HG03520 (cell line): ENCODE results near the gene PIEZO2.
"Not testable (repeated sequence)": the region's sequence is repeated elsewhere in the genome, so short reads cannot be mapped to it uniquely, and the experiment has no call there.

Source experiments
- ATAC-seq: cut with Tn5 transposase; IDR thresholded peaks from one replicate; pipeline ENCODE4 v1.9.1; 2021; ENCODE audit warnings: mild to moderate bottlenecking, moderate library complexity; ENCODE audit not compliant: unreplicated experiment

The PIEZO2 gene

DNA sequence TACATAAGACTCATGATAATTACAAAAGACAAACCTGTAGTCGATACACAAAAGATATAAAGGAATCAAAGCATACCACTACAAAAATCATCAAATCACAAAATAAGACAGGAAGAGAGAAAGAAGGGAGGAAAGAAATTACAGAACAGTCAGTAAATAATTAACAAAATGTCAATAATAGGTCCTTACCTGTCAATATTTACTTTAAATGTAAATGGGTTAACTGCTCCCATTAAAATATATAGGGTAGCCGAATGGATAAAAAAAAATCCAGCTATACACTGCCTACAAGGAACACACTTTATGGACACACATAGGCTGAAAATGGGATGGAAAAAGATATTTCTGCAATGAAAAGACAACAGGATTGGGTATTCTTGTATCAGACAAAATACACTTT, 163.7 kb downstream of the PIEZO2 start:
- no peak for ATAC-seq

DNA sequence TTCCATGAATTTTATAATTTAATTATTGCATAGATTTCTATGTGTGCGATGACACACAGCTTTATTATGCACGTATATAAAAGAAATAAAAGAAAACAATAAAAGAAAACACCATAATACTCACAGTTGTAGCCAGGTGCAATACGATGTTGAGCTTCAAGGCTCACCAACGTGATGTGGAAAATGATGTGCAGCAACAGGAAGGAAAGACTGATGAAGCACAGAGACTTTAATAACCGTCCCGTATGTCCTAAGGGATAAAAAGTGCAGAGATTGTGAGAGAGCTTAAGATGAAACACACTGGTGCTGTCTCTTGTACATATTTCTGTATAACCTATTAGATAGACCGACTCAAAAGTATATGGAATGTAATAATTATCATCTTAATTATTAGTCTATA, 170.0 kb downstream of the PIEZO2 start:
- no peak for ATAC-seq

DNA sequence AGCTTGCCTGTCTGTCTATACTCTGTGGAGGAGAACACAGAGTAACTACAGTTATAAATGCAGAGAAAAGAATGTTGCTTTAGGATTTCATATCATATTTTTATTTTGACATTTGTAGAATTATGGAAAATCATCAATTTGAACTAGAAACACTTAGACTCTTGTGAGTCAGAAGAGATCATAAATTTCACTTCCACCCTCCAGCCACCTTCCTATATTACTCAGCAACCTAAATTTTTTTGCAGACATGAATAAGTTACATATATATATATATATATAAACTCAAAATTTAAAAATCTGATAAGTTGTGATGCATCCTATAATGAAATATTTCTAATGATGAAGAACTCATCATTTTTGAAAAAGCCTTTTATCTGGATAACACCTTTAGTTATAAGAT, 172.3 kb downstream of the PIEZO2 start:
- ATAC-seq = no peak

DNA sequence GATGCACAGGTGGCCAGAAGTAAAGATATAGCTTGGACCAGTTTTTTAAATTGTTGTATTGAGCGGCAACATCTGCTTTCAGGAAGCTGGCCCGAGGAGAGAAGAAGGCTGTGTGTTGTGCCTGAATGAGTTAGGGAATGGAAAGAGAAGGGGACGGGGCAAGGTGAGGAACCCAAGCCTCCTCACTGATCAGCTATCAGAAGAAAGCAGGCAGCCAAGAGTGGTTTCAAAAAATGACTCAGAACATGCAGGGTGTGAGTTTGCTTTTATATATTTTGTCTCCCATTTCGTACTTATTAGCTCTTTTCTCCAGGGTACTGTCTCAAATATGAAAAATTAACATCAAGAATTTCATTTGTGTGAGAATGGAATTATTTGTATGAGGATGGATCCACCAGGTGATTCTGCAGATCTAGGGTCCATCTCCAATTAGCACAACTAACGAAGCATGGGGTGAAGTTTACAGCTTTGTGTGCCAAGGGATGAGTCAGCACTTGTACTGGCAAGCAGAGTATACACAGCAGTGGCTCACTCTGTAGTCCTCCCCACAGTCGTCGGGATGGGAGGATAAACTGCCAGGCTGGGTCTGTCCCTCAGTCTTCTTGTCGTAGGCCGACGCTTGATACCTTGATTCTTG, 175.7 kb downstream of the PIEZO2 start:
- ATAC-seq = no peak

DNA sequence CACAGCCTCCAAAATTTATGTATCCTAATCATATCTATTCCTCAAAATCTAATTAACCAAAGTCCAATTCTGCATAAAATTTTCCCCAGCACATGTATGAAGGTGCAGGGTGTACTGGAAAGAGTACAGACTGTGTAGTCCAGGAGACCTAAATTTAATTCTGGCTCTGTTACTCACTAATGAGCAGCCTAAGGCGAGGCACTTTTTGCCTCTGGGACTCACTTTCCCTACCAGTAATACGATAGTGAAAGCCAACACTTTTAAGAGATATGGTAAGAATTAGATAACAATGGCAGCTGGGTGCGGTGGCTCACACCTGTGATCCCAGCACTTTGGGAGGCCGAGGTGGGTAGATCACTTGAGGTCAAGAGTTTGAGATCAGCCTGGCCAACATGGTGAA, 177.7 kb downstream of the PIEZO2 start:
- no peak for ATAC-seq

DNA sequence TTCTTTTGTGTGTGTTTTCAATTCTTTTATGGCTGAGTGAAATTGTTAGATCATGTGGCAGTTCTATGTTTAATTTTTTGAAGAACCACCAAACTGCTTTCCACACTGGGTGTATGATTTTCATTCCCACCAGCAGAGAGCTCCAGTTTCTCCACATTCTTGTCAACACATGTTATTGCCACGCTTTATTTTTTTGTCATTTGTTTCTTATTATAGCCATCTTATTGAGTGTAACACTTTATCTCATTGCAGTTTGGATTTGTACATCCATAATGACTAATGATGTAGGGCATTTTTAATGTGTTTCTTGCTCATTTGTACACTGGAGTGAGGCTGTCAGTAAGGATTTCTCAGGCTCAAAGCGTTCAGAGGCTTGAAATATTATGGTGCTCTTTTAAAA, 184.2 kb downstream of the PIEZO2 start:
- no peak for ATAC-seq

DNA sequence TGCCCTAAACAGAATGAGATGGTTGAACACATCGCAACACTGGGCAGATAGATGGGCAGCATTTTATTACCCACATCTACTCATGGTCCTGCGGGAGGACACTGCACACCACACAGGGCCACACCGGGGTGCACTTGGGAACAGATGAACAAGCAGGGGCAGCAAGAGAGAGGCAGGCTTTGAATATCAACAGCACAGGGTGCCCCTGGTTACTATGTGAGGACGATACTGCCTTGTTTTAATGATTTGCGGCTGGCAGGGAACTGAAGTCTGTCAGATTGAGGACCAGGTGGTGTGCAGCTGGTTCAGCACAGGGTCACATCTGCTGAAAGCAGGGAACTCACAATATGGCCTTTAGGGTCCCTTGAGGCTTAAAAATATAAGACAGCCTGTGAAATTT, 195.7 kb downstream of the PIEZO2 start:
- peak; percentile 45 for ATAC-seq

DNA sequence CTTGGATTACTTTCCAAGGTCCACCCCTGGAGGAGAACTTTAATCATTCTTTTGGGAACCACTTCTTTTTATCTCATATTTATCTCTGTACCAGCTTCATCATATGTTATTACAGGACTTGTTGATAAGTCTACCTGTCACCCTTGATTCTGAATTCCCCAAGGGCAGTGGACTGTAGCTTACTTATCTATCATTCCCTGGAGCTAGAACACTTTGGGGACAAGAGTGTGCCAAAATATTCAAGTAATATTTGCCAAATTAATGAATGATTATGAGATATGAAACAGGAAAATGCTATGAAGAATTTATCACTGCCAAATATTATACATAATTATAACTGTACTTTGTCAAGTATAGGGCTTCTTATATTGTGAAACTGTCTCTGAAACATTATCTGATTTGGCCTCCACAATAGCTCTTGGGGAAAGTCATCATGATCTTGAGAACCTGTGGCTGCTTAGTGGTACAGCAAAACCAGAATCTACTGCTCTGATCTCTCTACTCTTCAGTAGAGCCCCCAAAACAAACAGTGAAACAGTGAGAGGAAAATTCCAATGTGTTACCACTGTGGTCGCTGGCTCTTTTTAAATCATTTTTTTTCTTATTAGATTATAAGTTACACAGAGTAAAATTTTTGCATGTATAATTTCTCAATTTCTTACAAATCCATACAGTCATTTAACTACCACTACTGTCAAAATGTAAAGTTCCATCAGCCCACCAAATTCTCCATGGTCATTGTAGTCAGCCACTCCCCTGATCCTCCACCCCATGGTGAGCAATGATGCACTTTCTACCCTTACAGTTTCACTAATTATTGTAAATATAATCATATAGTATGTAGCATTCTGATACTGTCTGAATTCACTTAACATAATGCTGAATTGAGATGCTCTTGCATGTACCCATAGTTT, 197.5 kb downstream of the PIEZO2 start:
- ATAC-seq = no peak

DNA sequence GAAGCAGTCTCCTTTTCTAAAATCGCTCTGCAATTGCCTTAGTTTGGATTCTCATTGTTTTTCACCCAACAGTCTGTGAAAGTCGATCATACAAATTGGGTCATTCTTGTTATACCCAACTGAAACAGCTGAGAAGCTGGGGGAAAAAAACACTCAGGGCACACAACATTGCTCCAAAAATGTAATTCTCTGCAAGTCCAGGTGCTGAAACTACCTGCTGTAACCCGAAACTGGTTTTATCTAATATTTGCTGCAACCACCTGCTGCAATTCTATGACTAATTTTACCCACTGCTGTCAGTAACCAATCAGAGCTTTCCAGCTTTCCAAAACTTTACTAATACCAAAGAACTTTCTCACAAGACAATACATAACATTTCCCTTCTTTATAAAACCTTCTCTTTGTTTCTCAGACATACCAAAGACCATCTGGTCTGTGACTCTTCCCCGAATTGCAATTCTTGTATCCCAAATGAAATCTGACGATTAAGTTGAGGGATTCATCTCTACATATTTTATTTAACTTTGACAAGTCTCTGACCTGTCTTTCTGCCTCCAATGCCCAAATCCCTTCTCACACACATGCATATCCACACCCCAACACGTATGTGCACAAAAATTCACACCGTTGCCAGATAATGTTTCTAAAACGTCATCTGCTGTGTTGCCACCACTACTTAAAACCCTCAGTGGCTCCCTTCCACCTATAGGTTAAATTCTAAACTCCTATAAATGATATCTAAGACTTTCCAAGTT, 198.3 kb downstream of the PIEZO2 start:
- ATAC-seq = no peak

DNA sequence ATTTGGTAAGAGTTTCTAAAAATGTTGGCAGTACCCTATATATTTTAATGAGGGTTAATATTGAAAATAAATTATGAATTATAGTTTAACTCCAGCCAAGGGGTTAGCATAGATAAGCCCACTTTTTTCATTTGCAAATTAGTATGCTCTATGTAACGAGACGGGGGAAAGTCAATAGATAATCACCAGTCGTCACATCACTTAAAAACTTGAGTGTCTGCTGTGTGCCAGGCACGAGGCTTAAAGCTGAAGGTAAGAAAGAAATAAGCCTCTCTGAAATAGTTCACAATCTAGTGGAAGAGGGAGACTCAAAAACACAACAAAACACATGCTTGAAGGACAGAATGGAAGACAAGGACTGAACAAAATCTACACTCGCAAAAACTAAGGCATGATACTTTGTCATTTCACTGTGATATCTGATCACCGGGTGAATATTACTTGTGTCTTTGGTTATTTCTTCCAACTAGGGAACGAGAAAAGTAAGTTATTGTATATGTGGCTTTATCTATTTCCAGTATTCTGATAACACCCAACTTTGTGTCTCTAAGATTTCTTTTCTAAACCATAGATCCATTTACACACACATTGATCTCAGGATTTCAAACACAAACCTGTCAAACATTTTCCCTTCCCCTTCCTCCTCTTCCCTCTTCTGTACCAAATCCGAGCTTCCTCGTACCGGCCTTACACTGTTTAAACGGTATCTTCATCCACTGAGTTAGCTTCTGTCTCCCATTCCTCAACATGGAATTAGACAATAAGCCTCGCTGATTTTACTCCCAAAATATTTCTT, 199.1 kb downstream of the PIEZO2 start:
- no peak for ATAC-seq

DNA sequence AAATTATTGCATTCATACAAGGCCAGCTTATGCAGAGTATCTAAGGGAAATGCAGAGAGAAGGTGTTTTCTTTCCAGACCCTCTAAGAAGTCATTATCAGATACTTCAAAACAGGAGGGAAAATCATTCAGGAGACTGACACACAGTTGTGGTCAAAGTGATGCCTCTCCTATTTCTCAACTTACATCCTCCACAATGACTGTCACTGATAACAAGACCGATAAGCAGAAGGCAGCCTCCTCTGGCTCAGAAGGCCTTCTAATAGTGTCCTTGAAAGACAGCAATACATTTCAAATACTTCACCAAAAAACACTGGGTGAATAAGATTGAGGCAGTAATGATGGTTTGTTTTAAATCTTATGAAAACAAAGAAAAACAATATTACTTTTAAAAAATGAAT, 199.7 kb downstream of the PIEZO2 start:
- ATAC-seq = no peak

DNA sequence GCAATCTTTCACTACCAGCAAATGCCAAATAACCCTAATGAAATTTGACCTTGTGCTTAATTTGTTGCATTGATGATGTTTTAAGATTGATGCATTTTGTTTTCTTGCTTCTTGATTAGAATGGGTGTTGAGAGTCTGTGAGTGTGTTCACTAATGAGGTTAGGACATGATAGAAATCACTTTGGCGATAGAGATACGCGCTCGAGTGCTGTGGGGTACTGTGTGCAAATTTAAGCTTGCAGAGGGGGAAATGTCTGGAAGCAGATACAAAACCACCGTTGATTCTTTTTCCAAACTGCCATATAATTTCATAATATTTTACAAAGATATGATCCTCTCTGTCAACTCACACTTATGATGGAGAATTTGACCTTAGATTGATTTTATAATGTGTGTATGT, 200.9 kb downstream of the PIEZO2 start:
- ATAC-seq = no peak

DNA sequence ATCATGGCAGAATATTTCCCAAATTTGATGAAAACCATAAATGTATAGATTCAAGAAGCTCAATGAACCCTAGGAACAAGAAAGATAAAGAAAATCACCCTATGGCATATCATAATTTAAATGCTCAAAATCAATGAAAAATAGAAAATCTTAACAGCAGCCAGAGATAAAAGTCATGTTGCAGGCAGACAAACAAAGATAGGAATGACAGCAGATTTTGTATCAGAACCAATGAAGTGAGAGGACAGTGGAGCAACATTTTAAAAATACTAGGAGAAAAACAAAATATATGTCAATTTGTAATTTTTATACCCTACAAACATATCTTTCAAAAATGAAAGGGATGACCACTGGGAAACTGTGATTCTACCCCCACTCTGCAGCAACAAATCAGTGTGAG, 203.3 kb downstream of the PIEZO2 start:
- ATAC-seq = no peak

DNA sequence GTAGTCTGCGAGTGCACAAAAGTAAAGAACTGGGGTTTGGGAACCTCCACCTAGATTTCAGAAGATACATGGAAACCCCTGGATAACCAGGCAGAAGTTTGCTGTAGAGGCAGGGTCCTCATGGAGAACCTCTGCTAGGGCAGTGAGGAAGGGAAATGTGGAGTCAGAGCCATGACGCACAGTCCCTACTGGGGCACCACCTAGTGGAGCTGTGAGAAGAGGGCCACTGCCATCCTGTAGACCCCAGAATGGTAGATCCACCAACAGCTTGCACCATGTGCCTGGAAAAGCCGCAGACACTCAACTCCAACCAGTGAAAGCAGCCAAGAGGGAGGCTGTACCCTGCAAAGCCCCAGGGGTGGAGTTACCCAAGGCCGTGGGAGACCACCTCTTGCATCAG, 206.4 kb downstream of the PIEZO2 start:
- ATAC-seq = no peak

DNA sequence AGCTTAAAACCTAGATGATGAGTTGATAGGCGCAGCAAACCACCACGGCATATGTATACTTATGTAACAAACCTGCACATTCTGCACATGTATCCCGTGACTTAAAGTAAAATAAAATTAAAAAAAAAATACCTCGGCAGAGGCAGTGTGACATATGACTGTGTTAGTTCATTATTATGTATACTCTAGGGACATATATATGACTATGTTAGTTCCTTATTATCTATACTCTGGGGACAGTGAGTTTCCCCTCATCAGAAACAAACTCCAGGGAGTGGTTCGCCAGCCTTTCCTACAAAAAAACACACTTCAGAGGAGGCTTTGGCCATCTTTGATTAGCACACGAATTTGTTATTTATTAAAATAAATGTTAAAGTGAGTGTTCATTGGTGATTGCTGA, 209.5 kb downstream of the PIEZO2 start:
- no peak for ATAC-seq

DNA sequence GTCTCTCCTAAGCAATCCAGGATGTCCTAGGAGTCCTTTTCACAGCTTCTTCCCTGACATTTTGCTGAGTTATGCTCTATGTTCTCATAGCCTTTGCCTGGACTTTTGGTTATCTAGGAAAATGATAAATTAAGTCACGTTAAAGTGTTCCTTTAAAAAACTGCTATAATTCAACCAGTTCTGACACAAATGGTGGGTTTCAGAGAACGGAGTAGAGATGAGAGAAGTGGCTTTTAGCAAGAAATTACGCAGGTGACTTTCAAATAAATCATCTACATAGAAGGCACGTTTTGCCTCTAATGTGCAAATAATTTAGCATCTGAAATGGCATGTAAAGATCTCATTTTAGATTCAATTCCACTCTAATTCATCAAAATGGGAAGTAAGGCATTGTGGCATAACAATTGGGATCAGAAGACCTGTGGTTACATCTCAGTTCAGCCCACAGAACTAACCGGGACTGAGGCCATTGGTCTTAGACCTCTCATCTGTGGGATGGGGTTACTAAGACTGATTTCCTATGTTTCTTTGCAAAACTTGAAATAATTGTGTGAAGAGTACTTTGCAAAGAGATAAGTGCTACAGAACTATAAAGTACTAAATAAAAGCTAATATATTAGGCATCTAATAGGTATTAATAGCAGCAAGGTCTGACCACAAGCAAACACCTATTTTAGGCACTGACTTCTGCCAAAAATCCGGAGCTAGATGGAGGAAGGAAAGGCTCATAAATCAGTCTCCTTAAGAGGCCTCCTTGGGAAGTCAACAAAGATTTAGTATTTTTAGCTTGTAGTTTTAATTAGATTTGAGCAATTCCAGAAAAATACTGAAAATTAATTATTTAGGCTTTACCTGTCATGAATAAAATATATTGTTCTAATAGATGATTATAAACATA, 211.4 kb downstream of the PIEZO2 start:
- no peak for ATAC-seq

DNA sequence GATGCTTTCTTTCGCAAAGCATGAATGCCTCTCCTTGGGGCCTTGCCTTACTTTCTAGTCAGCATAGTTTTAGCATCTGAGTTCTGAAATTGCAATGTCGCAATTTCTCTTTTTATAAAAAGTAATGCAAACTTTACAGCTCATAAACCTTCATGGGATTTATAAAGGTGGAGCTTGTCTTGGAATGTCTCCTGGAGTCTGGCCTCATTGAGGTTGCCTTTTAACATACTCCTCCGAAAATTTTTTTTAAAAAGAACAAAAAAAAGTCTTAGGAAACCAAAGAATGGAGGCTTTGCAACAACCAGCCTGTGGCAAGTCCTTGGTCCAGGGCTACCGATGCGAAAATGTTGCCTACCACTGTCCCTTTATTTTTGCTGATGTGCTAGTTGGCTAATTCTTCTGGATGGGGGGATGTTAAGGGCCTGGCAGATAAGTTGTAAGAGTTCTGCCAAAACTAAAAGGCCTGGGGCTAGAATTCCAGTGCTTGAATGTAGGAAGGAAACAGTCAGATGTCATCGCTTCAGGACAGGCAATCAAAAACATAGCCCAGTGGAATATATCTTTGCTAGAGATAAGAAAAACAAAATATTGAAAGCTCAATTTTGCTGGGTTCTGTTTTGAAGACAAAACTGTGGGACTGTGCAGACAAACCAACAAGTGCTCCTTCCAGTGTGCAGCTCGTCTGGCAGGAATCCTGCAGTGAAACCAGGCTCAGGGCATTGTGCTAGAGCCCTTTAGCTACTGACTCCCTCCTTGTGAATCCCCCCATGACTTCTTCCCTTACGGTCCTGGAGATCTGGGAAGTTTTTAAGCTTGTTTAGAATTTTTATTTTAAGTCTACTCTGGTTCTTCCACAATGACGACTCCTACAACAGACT, 213.0 kb downstream of the PIEZO2 start:
- ATAC-seq = no peak

DNA sequence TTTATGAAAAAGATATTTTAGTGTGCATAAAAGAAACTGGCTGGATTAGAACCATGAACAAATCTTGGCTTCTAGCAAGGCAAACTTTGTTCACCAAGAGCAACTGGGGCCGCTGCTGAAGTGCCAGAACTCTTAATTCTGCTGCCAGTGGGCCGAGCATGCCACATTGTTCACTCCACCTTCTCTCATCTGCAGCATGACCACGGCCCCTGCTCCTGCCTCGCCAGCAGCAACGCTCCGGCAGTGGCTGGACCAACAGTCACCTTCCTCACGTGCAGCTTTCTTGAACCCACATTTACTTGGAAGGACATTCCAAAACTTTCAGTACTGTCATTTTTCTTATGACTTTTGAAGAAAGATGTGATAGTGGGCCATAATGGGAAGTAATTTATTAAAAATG, 213.8 kb downstream of the PIEZO2 start:
- ATAC-seq = no peak

DNA sequence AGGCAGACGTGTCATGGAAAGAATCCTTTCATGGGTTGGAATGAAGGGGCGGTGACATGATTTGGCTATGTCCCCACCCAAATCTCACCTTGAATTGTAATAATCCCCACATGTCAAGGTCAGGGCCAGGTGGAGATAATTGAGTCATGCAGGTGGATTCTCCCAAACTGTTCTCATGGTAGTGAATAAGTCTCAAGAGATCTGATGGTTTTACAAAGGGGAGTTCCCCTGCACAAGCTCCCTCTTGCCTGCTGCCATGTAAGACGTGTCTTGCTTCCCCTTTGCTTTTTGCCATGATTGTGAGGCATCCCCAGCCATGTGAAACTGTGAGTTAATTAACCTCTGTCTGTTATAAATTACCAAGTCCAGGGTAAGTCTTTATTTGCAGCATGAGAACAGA, 215.7 kb downstream of the PIEZO2 start:
- ATAC-seq = not testable (repeated sequence)
